Measurements from ENCODE around the gene ARHGAP4. TPM values are rescaled to one million over a fixed set of nuclear protein-coding genes. Genes with fewer than 3 reads are reported as not detected.

The ARHGAP4 gene
- total RNA-seq, 1 experiment from 2014 or later = 67.4 TPM

DNA sequence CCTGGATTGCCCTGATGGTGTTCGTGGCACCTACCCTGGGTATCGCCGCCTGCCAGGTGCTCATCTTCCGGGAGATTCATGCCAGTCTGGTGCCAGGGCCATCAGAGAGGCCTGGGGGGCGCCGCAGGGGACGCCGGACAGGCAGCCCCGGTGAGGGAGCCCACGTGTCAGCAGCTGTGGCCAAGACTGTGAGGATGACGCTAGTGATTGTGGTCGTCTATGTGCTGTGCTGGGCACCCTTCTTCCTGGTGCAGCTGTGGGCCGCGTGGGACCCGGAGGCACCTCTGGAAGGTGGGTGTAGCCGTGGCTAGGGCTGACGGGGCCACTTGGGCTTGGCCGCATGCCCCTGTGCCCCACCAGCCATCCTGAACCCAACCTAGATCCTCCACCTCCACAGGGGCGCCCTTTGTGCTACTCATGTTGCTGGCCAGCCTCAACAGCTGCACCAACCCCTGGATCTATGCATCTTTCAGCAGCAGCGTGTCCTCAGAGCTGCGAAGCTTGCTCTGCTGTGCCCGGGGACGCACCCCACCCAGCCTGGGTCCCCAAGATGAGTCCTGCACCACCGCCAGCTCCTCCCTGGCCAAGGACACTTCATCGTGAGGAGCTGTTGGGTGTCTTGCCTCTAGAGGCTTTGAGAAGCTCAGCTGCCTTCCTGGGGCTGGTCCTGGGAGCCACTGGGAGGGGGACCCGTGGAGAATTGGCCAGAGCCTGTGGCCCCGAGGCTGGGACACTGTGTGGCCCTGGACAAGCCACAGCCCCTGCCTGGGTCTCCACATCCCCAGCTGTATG is 19.7 kb downstream of the ARHGAP4 start:
- Histone ChIP-seq H3K27ac (ENCODE audit: low read depth, low read length) (no peak overlapping the region; the same call in 1 of the 2 replicates), H3K4me1 (ENCODE audit: control insufficient read depth in 1 of 2, insufficient read depth in 2 of 2, low read length in 2 of 2) (peaks cover 0 to 16% of the 10 kb centered on the region in 2 experiments; a peak in 1 of 4 replicates), H3K36me3 (ENCODE audit: control insufficient read depth in 1 of 2, insufficient read depth in 2 of 2, low read length in 2 of 2) (no peaks in the 10 kb centered on the region), H3K27me3 (ENCODE audit: insufficient read depth, low read length) (no peaks in the 10 kb centered on the region), H3K79me2 (ENCODE audit: insufficient read depth, low read length) (no peaks in the 10 kb centered on the region), H2AFZ (ENCODE audit: low read depth, low read length, poor library complexity, severe bottlenecking) (no peak overlapping the region), H4K20me1 (ENCODE audit: insufficient read depth) (no peaks in the 10 kb centered on the region), H3K9me3 (ENCODE audit: control insufficient read depth in 1 of 2, insufficient read depth in 1 of 2, low read depth in 1 of 2, low read length in 2 of 2) (no peaks in the 10 kb centered on the region), H3K4me2 (ENCODE audit: low read length) (no peak overlapping the region), H3K4me3 (replicated peaks in 1 of 2; ENCODE audit: low read depth in 1 of 2, low read length in 2 of 2) (no peak overlapping the region), H3K9ac (ENCODE audit: low read length) (no peak overlapping the region), H3K9me2 (ENCODE audit: insufficient read depth) (no peaks in the 10 kb centered on the region)
- ATAC-seq (no peak), DNase-seq (ENCODE audit: low read depth, low spot score) (no peak)
- CTCF ChIA-PET = no interaction called here
- POLR2A ChIA-PET = no interaction called here
- BruUV-seq (replicated peaks) = no TSS peak
- RAD21 ChIA-PET (ENCODE audit: low non-redundant PET in 1 of 2, low total read pairs in 2 of 2, uncharacterized antibody in 2 of 2, unreplicated experiment in 2 of 2) = no interaction called here
- TF ChIP-seq RAD21 (IDR thresholded peaks at IDR 0.05; ENCODE audit: low read depth) (no peak), ZNF274 (IDR thresholded peaks at IDR 0.05; ENCODE audit: low read depth, low read length) (no peak), POLR2AphosphoS5 (IDR thresholded peaks at IDR 0.05; ENCODE audit: low read depth, low read length) (no peak)
- TF ChIP-seq, protein P1, sequence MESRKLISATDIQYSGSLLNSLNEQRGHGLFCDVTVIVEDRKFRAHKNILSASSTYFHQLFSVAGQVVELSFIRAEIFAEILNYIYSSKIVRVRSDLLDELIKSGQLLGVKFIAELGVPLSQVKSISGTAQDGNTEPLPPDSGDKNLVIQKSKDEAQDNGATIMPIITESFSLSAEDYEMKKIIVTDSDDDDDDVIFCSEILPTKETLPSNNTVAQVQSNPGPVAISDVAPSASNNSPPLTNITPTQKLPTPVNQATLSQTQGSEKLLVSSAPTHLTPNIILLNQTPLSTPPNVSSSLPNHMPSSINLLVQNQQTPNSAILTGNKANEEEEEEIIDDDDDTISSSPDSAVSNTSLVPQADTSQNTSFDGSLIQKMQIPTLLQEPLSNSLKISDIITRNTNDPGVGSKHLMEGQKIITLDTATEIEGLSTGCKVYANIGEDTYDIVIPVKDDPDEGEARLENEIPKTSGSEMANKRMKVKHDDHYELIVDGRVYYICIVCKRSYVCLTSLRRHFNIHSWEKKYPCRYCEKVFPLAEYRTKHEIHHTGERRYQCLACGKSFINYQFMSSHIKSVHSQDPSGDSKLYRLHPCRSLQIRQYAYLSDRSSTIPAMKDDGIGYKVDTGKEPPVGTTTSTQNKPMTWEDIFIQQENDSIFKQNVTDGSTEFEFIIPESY (IDR thresholded peaks at IDR 0.05; ENCODE audit: extremely low read depth, insufficient replicate concordance, low read length) = no peak
- intact Hi-C loops (cut with micrococcal nuclease) = no loop called here

DNA sequence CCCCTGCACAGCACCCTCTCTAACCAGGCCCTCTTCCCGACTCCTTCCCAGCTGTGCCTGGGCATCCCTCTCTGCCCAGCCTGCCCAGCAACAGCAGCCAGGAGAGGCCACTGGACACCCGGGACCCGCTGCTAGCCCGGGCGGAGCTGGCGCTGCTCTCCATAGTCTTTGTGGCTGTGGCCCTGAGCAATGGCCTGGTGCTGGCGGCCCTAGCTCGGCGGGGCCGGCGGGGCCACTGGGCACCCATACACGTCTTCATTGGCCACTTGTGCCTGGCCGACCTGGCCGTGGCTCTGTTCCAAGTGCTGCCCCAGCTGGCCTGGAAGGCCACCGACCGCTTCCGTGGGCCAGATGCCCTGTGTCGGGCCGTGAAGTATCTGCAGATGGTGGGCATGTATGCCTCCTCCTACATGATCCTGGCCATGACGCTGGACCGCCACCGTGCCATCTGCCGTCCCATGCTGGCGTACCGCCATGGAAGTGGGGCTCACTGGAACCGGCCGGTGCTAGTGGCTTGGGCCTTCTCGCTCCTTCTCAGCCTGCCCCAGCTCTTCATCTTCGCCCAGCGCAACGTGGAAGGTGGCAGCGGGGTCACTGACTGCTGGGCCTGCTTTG is 20.5 kb downstream of the ARHGAP4 start:
- Histone ChIP-seq H4K20me1 (ENCODE audit: insufficient read depth) (no peaks in the 10 kb centered on the region), H3K4me1 (ENCODE audit: control insufficient read depth in 1 of 2, insufficient read depth in 2 of 2, low read length in 2 of 2) (peaks cover 4 to 22% of the 10 kb centered on the region in 2 experiments; a peak in 2 of 4 replicates), H3K27me3 (ENCODE audit: insufficient read depth, low read length) (no peaks in the 10 kb centered on the region), H3K9me3 (ENCODE audit: control insufficient read depth in 1 of 2, insufficient read depth in 1 of 2, low read depth in 1 of 2, low read length in 2 of 2) (no peaks in the 10 kb centered on the region), H3K27ac (ENCODE audit: low read depth, low read length) (no peak overlapping the region), H3K4me3 (replicated peaks in 1 of 2; ENCODE audit: low read depth in 1 of 2, low read length in 2 of 2) (no peak overlapping the region), H3K9ac (ENCODE audit: low read length) (no peak overlapping the region), H3K9me2 (ENCODE audit: insufficient read depth) (no peaks in the 10 kb centered on the region), H3K36me3 (ENCODE audit: control insufficient read depth in 1 of 2, insufficient read depth in 2 of 2, low read length in 2 of 2) (no peaks in the 10 kb centered on the region), H3K4me2 (ENCODE audit: low read length) (no peak overlapping the region), H3K79me2 (ENCODE audit: insufficient read depth, low read length) (no peaks in the 10 kb centered on the region), H2AFZ (ENCODE audit: low read depth, low read length, poor library complexity, severe bottlenecking) (no peak overlapping the region)
- RAD21 ChIA-PET (ENCODE audit: low non-redundant PET in 1 of 2, low total read pairs in 2 of 2, uncharacterized antibody in 2 of 2, unreplicated experiment in 2 of 2) = no interaction called here
- intact Hi-C loops (cut with micrococcal nuclease) = no loop called here
- POLR2A ChIA-PET = no interaction called here
- DNase-seq (ENCODE audit: low read depth, low spot score) (no peak), ATAC-seq (no peak)
- TF ChIP-seq, protein P2, sequence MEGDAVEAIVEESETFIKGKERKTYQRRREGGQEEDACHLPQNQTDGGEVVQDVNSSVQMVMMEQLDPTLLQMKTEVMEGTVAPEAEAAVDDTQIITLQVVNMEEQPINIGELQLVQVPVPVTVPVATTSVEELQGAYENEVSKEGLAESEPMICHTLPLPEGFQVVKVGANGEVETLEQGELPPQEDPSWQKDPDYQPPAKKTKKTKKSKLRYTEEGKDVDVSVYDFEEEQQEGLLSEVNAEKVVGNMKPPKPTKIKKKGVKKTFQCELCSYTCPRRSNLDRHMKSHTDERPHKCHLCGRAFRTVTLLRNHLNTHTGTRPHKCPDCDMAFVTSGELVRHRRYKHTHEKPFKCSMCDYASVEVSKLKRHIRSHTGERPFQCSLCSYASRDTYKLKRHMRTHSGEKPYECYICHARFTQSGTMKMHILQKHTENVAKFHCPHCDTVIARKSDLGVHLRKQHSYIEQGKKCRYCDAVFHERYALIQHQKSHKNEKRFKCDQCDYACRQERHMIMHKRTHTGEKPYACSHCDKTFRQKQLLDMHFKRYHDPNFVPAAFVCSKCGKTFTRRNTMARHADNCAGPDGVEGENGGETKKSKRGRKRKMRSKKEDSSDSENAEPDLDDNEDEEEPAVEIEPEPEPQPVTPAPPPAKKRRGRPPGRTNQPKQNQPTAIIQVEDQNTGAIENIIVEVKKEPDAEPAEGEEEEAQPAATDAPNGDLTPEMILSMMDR (IDR thresholded peaks at IDR 0.05 in 2 of 3, conservative IDR thresholded peaks at IDR 0.05 in 1 of 3; ENCODE audit: borderline replicate concordance in 1 of 3, insufficient read depth in 1 of 3, low read depth in 2 of 3, low read length in 2 of 3) = no peak
- TF ChIP-seq SIN3A (IDR thresholded peaks at IDR 0.05; ENCODE audit: low read depth) = no peak
- TF ChIP-seq EGR1 (IDR thresholded peaks at IDR 0.05; ENCODE audit: low read depth) = no peak
- TF ChIP-seq POLR2A (IDR thresholded peaks at IDR 0.05; ENCODE audit: borderline replicate concordance, extremely low read depth, insufficient read depth, insufficient read length) = no peak
- TF ChIP-seq CEBPB (IDR thresholded peaks at IDR 0.05; ENCODE audit: low read depth) = no peak
- no peak for TF ChIP-seq RAD21 (IDR thresholded peaks at IDR 0.05; ENCODE audit: low read depth)
- TF ChIP-seq SRF (IDR thresholded peaks at IDR 0.05; ENCODE audit: low read depth) = no peak
- no peak for TF ChIP-seq ELF1 (IDR thresholded peaks at IDR 0.05; ENCODE audit: borderline replicate concordance, low read depth)
- TF ChIP-seq JUND (IDR thresholded peaks at IDR 0.05) = no peak
- CTCF ChIA-PET = no interaction called here
- no TSS peak for BruUV-seq (replicated peaks)
